ENCODE results near the gene CDC20B.

CDC20B gene

GRCh38 chr5:55162666-55163065 is 10.3 kb downstream of the CDC20B start:
- H3K4me3 ChIP-seq (replicated peaks; ENCODE audit: low read depth, low read length) = no peak overlapping the region
- no peak for DNase-seq (ENCODE audit: low read depth)
- no peak for TF ChIP-seq CTCF (IDR thresholded peaks at IDR 0.05; ENCODE audit: low read length, missing control alignments)

- H3K4me3 ChIP-seq (replicated peaks; ENCODE audit: low read depth, low read length) = peak overlapping the region; percentile 70
- peak; percentile 96 for DNase-seq (ENCODE audit: low read depth)
- no peak for TF ChIP-seq CTCF (IDR thresholded peaks at IDR 0.05; ENCODE audit: low read length, missing control alignments)
Measured at GRCh38 chr5:55160493-55161209, 12.3 kb downstream of the CDC20B start.

GRCh38 chr5:55159763-55160492 is 13.0 kb downstream of the CDC20B start, which contains the start of gene GPX8:
GPX8 (plus strand) TSS chr5:55160171; CDS start chr5:55160193, 22 bp downstream.
- DNase-seq (ENCODE audit: low read depth) = peak; percentile 92
- TF ChIP-seq CTCF (IDR thresholded peaks at IDR 0.05; ENCODE audit: low read length, missing control alignments) = peak; percentile 59
- peak within 1 kb of the TSS; percentile 70 for H3K4me3 ChIP-seq (replicated peaks; ENCODE audit: low read depth, low read length)

GRCh38 chr5:55154873-55155272 is 18.1 kb downstream of the CDC20B start:
- peak; percentile 84 for DNase-seq (ENCODE audit: low read depth)
- no peak for TF ChIP-seq CTCF (IDR thresholded peaks at IDR 0.05; ENCODE audit: low read length, missing control alignments)

GRCh38 chr5:55151923-55152842 is 20.8 kb downstream of the CDC20B start:
- H3K4me3 ChIP-seq (replicated peaks; ENCODE audit: low read depth, low read length) = no peak overlapping the region
- peak; percentile 71 for DNase-seq (ENCODE audit: low read depth)
- TF ChIP-seq CTCF (IDR thresholded peaks at IDR 0.05; ENCODE audit: low read length, missing control alignments) = no peak

More at GRCh38 chr5:55154873-55155272, 18.1 kb downstream of the CDC20B start:
- H3K4me3 ChIP-seq (replicated peaks; ENCODE audit: low read depth, low read length) = no peak overlapping the region

- DNase-seq (ENCODE audit: low read depth) = no peak
- H3K4me3 ChIP-seq (replicated peaks; ENCODE audit: low read depth, low read length) = no peak overlapping the region
- no peak for TF ChIP-seq CTCF (IDR thresholded peaks at IDR 0.05; ENCODE audit: low read length, missing control alignments)
Measured at GRCh38 chr5:55149308-55149795, 23.6 kb downstream of the CDC20B start.
